HG03432 (cell line): Measurements from ENCODE around the gene KDELR3.
"Not testable (repeated sequence)": the region's sequence is repeated elsewhere in the genome, so short reads cannot be mapped to it uniquely, and the experiment has no call there.

Experiments
- ATAC-seq: cut with Tn5 transposase; IDR thresholded peaks from one replicate; pipeline ENCODE4 v1.9.1; 2021; ENCODE audit warnings: mild to moderate bottlenecking, moderate library complexity; ENCODE audit not compliant: unreplicated experiment

Gene KDELR3

GRCh38 chr22:38455530-38456271 is 12.2 kb upstream of the KDELR3 start:
- ATAC-seq: no peak

GRCh38 chr22:38456272-38456835 is 11.5 kb upstream of the KDELR3 start:
- no peak for ATAC-seq

- ATAC-seq: no peak
Observed at GRCh38 chr22:38456841-38457699, 10.8 kb upstream of the KDELR3 start.

- no peak for ATAC-seq
Observed at GRCh38 chr22:38460426-38460840, 7.5 kb upstream of the KDELR3 start.

- ATAC-seq: no peak
Observed at GRCh38 chr22:38461057-38461413, 6.9 kb upstream of the KDELR3 start.

- no peak for ATAC-seq
Observed at GRCh38 chr22:38461414-38462081, 6.3 kb upstream of the KDELR3 start.

- no peak for ATAC-seq
Observed at GRCh38 chr22:38462960-38463784, 4.7 kb upstream of the KDELR3 start.

GRCh38 chr22:38464992-38465672 is 2.8 kb upstream of the KDELR3 start:
- ATAC-seq: no peak

- ATAC-seq: no peak
Observed at GRCh38 chr22:38465673-38466490, 2.0 kb upstream of the KDELR3 start.

GRCh38 chr22:38467438-38467903 is 425 bp upstream of the KDELR3 start:
- no peak for ATAC-seq

- no peak for ATAC-seq
Observed at GRCh38 chr22:38468443-38469305, 778 bp downstream of the KDELR3 start.

- ATAC-seq: no peak
Observed at GRCh38 chr22:38469306-38469781, 1.4 kb downstream of the KDELR3 start.

GRCh38 chr22:38470179-38470578 is 2.3 kb downstream of the KDELR3 start:
- ATAC-seq: not testable (repeated sequence)

GRCh38 chr22:38471237-38471636 is 3.3 kb downstream of the KDELR3 start:
- no peak for ATAC-seq

GRCh38 chr22:38474003-38474607 is 6.2 kb downstream of the KDELR3 start:
- no peak for ATAC-seq

GRCh38 chr22:38477585-38477984 is 9.7 kb downstream of the KDELR3 start:
- no peak for ATAC-seq

- no peak for ATAC-seq
Observed at GRCh38 chr22:38479096-38479837, 11.4 kb downstream of the KDELR3 start.
